DMS153 (cell line): ENCODE data around the gene CHST12.
A peak's percentile ranks its signal among the peaks of the same experiment; 100 is the strongest.
"Not testable (repeated sequence)": the region's sequence is repeated elsewhere in the genome, so short reads cannot be mapped to it uniquely, and the experiment has no call there.

Experiments used
- DNase-seq: peaks from one replicate; lab custom pipeline; 2025; lab: John Stamatoyannopoulos, UW

The CHST12 gene

DNA sequence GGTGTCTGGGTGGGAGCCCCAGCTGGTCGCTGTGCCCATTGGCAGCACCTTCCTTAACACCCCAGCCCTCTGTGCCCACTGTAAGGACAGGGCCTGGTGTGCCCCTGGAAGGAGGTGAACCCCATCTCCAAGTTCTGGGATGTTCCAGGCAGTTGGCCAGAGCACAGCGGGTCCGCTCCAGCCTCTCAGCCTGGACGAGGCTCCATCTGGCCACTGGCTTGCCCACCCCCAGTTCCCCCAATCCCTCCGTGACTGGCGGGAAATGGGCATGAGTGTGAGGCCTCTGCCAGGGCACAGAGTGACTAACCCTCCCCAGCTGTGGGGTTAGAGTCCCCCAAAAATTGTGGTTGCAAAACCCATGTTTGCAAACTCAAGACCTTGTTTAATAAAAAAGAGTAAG is 57.2 kb downstream of the CHST12 start:
- no peak for DNase-seq

DNA sequence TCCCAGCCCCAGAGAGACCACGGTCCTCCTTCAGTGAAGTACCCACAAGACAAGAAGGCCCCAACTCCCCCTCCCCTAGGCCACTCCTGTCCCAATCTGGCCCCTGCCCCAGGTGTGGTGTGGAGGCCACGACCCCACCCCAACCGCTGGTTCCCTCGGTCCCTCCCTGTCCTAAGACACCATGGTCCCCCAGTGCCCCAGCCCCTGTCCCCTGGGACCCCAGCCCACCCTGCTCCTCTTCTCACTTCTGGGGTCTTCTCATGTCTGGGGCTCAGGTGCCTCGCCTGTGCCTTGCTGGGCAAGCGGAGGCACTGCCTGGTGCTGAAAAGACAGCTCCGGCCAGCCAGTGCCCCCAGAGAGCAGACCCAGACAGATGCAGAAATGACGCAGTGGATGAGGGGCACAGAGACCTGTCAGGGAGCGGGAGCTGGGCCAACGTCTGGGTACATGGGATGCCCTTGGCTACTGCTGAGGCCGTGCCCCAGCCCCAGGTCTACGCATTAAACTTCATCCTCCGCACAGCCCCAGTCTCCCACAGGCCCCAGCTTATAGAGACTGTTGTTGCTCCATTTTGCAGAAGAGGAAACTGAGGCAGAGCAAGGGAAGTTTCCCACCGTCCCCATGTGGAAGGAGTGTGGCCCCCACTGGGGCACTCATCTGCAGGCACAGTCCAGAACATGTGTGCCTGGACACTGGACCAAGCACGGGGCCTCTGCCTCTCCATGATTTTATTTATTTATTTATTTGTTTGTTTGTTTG is 58.0 kb downstream of the CHST12 start:
- DNase-seq, result no peak

DNA sequence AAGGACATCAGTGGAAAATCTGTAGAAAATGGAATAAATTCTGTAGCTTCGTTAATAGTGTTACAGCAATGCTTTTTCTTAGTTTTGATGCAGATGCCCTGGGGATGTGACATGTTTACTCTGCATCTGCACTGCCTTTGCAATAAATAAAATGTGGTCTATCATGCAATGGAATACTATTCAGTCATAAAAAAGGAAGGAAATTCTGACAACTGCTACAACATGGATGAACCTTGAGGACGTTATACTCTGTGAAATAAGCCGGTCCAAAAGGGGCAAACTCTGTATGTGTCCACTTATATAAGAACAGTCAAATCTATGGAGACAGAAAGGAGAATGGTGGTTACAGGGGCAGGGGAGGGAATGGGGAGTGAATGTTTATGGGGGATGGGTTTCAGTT is 59.3 kb downstream of the CHST12 start:
- DNase-seq, result no peak

DNA sequence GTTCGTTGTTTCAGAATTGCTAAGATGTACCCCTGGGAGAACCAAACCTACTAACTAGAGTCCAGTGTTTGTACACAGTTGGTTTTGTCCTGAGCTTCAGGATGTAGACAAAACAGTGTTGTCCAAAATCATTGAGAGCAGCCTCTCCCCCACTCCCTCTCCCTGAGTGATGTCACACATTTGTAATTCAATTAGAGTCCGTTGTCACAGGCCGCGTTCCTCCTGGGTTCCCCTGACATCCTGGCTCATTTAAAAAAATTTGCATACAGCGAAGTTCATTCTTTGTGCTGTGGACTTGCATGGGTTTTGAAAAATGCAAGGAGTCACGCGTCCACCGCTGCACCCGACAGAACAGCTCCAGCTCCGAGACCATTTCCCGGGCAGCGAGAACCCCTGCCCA is 62.5 kb downstream of the CHST12 start:
- DNase-seq, result no peak

GRCh38 chr7:2466675-2467074 is 63.3 kb downstream of the CHST12 start:
- no peak for DNase-seq

DNA sequence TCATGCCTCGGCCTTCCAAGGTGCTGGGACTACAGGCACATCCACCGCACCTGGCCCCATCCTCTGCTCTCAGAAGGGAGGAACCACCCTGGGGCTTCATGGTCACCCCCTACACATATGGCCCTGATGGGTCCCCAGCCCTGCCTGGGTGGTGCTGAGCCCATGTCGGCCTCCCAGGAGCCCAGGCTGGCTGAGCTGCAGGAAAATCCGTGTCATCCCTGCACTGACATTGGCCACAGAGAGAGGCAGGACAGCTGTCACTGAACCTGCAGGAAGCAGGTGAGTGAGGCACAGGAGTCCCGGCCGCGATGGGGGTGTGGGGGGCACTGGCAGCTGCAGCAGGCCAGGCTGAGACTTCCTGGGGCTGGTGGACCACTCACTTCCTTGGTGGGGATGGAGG is 64.8 kb downstream of the CHST12 start:
- DNase-seq, result no peak

GRCh38 chr7:2469460-2470203 is 66.2 kb downstream of the CHST12 start:
- DNase-seq, result not testable (repeated sequence)

DNA sequence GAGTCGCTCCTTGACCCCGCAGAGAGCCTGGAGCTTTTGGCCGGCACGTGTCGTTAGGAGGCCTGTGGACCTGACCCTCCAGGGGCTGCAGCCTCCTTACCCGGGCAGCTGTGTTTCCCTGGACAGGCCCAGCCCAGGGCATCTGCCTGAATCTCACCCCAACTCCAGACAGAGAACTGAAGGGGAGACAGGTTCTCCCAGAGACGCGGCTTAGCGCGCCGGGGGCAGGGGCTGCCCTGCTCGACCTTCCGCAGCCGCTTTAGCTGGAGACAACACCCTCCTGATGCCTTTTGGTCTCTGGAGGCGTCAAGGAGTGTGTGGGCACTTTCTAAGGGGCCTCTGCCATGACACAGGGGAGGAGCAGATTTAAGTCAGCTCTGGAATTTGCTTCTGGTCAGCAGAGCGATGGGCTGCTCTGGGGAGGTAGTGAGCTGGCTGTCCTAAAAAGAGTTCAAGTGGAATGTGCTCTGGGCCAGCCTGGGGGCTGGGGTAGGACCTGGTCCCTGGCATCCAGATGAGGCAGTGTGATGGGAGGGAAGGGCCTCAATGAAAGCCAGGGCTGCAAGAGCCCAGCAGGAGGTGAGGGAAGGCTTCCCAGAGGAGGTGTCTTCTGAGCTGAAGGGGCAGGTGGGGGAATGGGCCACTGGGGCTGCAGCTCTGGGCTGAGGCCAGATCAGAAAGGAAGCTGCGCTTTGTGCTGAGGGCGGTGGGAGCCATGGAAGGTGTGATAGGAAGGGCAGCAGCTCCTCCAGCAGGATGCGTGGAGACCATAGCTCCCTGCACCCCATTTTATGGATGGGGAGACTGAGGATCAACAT is 67.0 kb downstream of the CHST12 start:
- DNase-seq, result no peak

- DNase-seq, result no peak
These were observed 67.6 kb downstream of the CHST12 start for GRCh38 chr7:2471022-2471329.

DNA sequence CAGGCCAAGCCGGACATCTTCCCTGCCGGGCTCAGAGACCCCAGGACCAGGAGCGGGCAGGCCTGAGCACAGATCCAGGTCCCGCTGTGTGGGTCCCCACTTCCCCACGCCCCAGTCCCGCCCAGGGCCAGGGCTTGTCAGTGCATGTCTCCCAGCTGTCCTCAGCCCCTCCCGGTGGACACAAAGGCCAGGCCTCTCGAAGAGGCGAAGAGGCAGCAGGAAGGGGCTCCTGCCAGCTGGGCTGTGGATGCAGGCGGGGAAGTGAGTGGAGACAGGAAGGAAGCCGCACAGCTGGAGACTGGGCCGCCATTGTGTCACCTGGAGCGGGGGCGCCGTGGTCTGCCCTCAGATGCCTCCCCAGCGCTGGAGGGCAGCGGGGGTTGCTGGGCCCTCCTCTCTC is 68.0 kb downstream of the CHST12 start:
- DNase-seq, result peak; percentile 92

GRCh38 chr7:2472739-2473138 is 69.3 kb downstream of the CHST12 start:
- no peak for DNase-seq

GRCh38 chr7:2473496-2474180 is 70.2 kb downstream of the CHST12 start:
- DNase-seq, result no peak

- no peak for DNase-seq
These were observed 70.8 kb downstream of the CHST12 start for GRCh38 chr7:2474224-2474623.

GRCh38 chr7:2474813-2475677 is 71.6 kb downstream of the CHST12 start:
- no peak for DNase-seq

DNA sequence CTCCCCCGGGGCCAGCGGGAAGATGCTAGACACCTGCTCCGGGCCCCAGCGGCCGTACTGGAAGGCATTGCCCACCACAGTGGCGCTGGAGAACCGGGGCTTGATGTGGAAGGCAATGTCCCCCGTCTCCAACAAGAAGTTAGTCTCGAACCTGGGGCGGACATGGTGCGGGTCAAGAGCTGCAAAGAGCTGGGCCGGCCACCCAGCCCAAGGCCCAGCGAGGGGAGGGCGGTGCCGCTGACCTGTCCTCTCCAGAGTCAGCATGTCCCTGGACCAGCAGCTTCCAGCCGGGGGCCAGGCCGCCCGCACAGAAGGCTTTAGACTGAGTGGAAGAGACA is 72.2 kb downstream of the CHST12 start:
- DNase-seq, result no peak

DNA sequence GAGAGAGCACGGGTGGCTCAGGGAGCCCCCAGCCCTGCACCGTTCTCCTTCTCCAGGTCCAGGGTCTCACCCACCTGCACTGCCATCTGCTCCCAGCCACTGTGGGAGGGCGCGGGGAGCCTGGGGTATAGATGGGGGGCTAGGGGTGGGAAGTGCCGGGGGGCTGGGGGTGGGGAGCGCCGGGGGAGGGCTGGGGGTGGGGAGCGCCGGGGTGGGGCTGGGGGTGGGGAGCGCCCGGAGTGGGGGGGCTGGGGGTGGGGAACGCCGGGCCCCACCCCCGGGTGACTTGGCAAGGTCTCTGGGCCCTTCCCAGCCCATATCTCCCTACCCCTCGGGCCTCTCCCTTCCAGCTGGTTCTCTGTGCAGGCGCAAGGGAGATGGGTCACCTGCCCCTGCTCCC is 72.9 kb downstream of the CHST12 start, which contains the start of gene GRIFIN:
TSS of gene GRIFIN (minus strand) at position 101 of the 400 bp plus-strand sequence. CDS start at position 86, 15 bp downstream.
- no peak for DNase-seq

DNA sequence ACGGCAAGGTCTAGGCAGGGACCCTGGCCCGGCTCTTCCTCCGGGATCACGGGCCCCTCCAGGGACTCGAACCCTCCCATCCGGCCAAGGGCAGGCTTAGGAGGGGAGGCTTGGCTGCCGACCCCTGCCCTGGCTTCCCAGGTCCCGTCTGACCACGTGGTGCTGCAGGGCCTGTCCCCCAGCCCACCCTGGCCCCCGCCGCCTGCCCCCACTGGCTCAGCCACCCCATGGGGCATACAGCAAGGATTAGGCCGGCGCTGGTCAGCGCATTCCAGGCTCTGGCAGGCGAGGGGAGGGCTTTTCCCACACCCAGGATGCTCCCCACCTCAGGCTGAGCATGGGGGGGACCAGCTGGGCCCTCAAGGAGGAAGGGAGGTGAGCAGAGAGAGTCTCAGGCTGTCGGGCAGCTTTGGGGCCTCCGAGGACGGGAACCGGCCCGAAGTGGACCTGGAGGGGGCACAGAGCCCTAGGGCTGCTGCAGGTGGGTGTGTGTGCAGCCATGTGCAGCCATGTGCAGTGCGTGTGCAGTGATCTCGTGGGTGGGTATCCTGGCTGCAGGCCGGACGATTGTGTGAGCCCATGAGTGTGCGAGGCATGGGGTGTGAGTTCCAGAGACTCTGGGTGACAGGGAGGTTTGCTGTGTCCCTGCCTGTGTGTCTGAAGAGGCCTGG is 73.5 kb downstream of the CHST12 start:
- no peak for DNase-seq

- DNase-seq, result peak; percentile 66
These were observed 74.3 kb downstream of the CHST12 start for GRCh38 chr7:2477447-2478398.

GRCh38 chr7:2478399-2478785 is 75.0 kb downstream of the CHST12 start:
- peak; percentile 63 for DNase-seq

GRCh38 chr7:2478800-2479199 is 75.4 kb downstream of the CHST12 start:
- DNase-seq, result no peak
